GM12801 (cell line): ENCODE data around the gene TMEM106C.

ENCODE experiments used
- TF ChIP-seq, protein P1 (sequence below): IDR thresholded peaks from one replicate; pipeline ENCODE4 v1.5.1; 2011; ENCODE audit warnings: control low read depth; ENCODE audit not compliant: insufficient read length; ENCODE audit errors: extremely low read depth

Gene TMEM106C

DNA sequence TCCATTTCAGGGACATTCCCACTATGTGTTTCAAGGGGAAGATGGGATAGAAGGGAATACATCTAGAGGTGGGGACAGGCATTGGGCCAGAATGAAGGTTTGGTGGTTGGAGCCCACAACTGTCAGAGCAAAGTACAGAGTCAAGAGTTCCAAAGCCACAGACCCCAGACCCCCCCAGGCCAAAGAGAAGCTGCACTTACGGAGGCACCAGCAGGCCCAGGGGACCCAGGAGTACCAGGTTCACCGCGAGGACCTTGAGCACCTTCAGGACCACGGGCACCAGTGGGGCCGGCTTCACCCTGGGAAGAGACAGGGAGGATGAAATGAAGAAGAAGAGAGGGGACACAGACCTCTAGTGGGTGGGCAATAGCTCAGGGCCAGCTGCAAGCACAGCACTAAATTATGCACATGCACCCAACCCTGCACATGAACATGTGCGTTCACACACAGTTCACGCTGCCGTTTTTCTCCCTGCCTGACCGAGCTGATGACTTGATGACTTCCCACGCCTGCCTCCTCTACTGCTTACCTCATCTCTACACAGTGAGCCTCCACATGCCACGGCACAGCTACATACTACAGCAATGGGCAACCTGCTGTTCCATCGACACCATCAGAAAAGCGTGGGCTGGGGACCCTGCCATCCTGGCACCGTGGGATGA is 24.1 kb downstream of the TMEM106C start:
- TF ChIP-seq, protein P1, sequence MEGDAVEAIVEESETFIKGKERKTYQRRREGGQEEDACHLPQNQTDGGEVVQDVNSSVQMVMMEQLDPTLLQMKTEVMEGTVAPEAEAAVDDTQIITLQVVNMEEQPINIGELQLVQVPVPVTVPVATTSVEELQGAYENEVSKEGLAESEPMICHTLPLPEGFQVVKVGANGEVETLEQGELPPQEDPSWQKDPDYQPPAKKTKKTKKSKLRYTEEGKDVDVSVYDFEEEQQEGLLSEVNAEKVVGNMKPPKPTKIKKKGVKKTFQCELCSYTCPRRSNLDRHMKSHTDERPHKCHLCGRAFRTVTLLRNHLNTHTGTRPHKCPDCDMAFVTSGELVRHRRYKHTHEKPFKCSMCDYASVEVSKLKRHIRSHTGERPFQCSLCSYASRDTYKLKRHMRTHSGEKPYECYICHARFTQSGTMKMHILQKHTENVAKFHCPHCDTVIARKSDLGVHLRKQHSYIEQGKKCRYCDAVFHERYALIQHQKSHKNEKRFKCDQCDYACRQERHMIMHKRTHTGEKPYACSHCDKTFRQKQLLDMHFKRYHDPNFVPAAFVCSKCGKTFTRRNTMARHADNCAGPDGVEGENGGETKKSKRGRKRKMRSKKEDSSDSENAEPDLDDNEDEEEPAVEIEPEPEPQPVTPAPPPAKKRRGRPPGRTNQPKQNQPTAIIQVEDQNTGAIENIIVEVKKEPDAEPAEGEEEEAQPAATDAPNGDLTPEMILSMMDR: no peak

DNA sequence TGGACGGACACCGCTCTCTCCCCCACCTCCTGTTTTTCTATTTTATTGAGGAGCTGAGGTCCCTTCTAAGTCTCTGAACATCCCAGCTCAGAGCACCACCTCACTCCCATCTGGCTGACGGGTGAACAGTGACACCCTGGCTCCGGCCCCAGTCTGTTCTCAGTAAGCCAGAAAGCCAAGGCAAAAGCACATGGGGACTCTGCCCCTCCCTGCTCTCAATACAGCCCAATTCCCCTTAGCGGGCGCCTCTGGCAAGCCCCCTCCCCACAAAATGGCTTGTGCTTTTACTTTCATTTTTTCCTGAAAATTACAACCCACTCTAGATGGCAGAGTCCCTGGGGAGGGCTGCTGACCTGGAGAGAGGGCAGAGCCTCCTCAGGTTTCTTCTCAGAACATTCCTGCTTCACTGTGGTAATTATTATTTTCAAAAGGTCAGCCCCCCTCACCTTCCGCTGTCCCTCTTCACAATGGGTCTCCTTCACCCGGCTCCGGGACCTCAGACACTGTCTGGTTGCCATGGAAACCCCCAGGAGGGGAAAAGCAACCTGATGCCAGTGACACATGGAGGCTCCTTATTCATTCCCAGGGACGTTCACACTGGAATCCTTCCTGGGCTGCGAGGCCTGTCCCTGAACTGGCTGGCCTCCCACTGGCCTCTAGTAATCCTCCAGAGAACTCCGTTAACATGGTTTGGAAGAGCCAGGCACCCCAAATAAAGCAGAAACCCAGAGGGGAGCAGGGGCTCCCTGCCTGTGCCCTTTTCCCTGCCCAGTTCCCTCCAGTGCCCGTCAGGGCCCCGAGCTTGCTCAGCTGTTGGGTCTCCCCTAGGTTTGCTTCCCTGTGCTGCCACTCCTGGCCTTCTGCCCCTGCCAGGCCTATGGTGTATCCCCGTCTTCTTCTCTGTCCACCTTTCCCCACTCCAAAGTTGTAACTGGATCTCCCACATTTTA is 25.0 kb downstream of the TMEM106C start:
- TF ChIP-seq, protein P1: no peak

GRCh38 chr12:47989023-47989417 is 25.6 kb downstream of the TMEM106C start:
- TF ChIP-seq, protein P1: no peak

GRCh38 chr12:47989666-47990065 is 26.3 kb downstream of the TMEM106C start:
- TF ChIP-seq, protein P1: no peak

DNA sequence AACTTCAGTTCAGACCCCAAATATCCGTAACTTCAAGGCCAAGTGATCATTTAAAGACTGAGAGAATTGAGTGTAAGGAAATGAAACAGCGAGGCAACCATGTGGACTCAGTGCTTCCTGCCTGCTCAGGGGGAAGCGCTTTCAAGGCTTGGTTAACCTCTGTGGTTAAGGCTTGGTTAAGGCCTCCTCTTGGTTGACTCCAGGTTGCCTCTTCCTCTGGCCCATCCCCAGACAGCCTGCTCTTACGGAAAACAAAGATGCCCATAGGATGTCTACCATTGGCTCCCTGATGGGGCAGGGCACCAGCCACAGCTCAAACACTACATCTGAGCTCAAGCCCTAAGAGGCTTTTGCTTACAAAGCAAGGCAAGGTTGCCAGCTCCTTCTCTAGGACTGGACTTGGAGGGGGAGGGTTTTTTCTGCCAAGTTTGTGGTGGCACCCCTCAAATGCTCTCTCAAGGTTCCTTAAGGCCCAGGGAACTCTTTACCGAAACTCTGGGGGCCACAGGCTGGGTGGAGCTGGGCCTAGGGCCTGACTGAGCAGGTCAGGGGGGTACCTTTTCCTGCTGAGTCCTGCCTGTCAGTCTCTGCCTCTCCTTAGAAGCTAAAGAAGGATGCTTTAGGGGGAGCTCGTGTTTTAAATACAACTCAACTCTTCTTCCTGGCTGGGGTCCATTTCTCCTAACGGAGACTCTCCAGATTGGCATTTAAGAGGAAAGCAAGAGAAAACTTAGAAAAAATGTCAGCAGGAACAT is 27.1 kb downstream of the TMEM106C start:
- TF ChIP-seq, protein P1: no peak

GRCh38 chr12:47991106-47992061 is 28.0 kb downstream of the TMEM106C start:
- TF ChIP-seq, protein P1: no peak
